CD14-positive monocyte (primary cell): ENCODE data around the gene SMARCD2. TPM values are rescaled to one million over a fixed set of nuclear protein-coding genes. Genes with fewer than 3 reads are reported as not detected.

Source experiments
- DNase-seq, 3 donors: peaks; one replicate each; pipeline ENCODE4 v3.0.0-alpha.2; 2011 to 2022
- H2AFZ ChIP-seq: 2 replicates; pipeline ENCODE4 v1.6.0; 2012; ENCODE audit warnings: mild to moderate bottlenecking, low read depth, low read length, inconsistent platforms; ENCODE audit not compliant: insufficient read depth, poor library complexity, severe bottlenecking
- H3K27ac ChIP-seq, 2 donors: 1 replicate in 1 of 2; 2 replicates in 1 of 2; pipeline ENCODE4 v1.5.1; 2012 to 2013; ENCODE audit warnings: low read length in 2 of 2, control low read depth in 1 of 2, inconsistent platforms in 1 of 2, low read depth in 1 of 2, mild to moderate bottlenecking in 1 of 2
- H3K27me3 ChIP-seq, 2 donors: one replicate each; pipeline versions ENCODE4 v1.6.0 to v1.6.1; 2011 to 2013; ENCODE audit warnings: low read length in 2 of 2; ENCODE audit not compliant: control insufficient read depth in 2 of 2, insufficient read depth in 2 of 2
- H3K36me3 ChIP-seq, 2 donors: replicated peaks in 1 of 2; 1 replicate in 1 of 2; 2 replicates in 1 of 2; pipeline versions ENCODE4 v1.5.1 to v1.6.1; 2012 to 2013; ENCODE audit warnings: low read length in 2 of 2, control low read depth in 1 of 2, inconsistent platforms in 1 of 2, mild to moderate bottlenecking in 1 of 2; ENCODE audit not compliant: insufficient read depth in 2 of 2, control insufficient read depth in 1 of 2
- H3K4me1 ChIP-seq, 2 donors: 1 replicate in 1 of 2; 2 replicates in 1 of 2; pipeline versions ENCODE4 v1.5.1 to v1.6.1; 2012 to 2013; ENCODE audit warnings: low read length in 2 of 2, control low read depth in 1 of 2, inconsistent platforms in 1 of 2, mild to moderate bottlenecking in 1 of 2, moderate library complexity in 1 of 2; ENCODE audit not compliant: insufficient read depth in 2 of 2, control insufficient read depth in 1 of 2
- H3K4me2 ChIP-seq: replicated peaks from 2 replicates; pipeline ENCODE3; 2012; ENCODE audit warnings: low read length, moderate library complexity, mild to moderate bottlenecking; ENCODE audit not compliant: poor library complexity, severe bottlenecking; ENCODE audit errors: extremely low read depth
- H3K4me3 ChIP-seq, 3 experiments: fragments of 200-600 bp in 1 of 3; sonication (generic) in 1 of 3; replicated peaks in 1 of 3; 1 replicate in 2 of 3; 2 replicates in 1 of 3; pipeline ENCODE4 v1.5.1; 2011 to 2013; ENCODE audit warnings: low read length in 3 of 3, mild to moderate bottlenecking in 3 of 3, control low read depth in 2 of 3, low read depth in 2 of 3, inconsistent platforms in 1 of 3, moderate library complexity in 1 of 3
- H3K79me2 ChIP-seq: 2 replicates; pipeline ENCODE4 v1.6.0; 2012; ENCODE audit warnings: mild to moderate bottlenecking, control low read depth, inconsistent platforms, low read length, moderate library complexity; ENCODE audit not compliant: insufficient read depth
- H3K9ac ChIP-seq: 2 replicates; pipeline ENCODE4 v1.6.0; 2017; ENCODE audit warnings: low read length, mild to moderate bottlenecking; ENCODE audit not compliant: insufficient read depth, poor library complexity, severe bottlenecking
- H3K9me3 ChIP-seq, 2 donors: replicated peaks in 1 of 2; 1 replicate in 1 of 2; 2 replicates in 1 of 2; pipeline versions ENCODE4 v1.5.1 to v1.6.1; 2012 to 2013; ENCODE audit warnings: low read length in 2 of 2, control low read depth in 1 of 2; ENCODE audit not compliant: control insufficient read depth in 1 of 2, insufficient read depth in 1 of 2
- H4K20me1 ChIP-seq: 2 replicates; pipeline ENCODE4 v1.6.0; 2012; ENCODE audit warnings: mild to moderate bottlenecking, low read length, control low read depth, moderate library complexity; ENCODE audit not compliant: insufficient read depth
- H3K27ac Mint-ChIP-seq, 7 donors: one replicate each; pipeline ENCODE4 v1.8.0; 2020; ENCODE audit warnings: mild to moderate bottlenecking in 7 of 7, mixed read lengths in 7 of 7, moderate library complexity in 6 of 7, inconsistent platforms in 2 of 7
- H3K27me3 Mint-ChIP-seq, 3 donors: one replicate each; pipeline ENCODE4 v1.8.0; 2021 to 2022; ENCODE audit warnings: low read depth in 3 of 3, mild to moderate bottlenecking in 3 of 3, mixed read lengths in 3 of 3, moderate library complexity in 3 of 3, inconsistent platforms in 1 of 3
- H3K36me3 Mint-ChIP-seq, 2 donors: one replicate each; pipeline ENCODE4 v1.8.0; 2020; ENCODE audit warnings: mixed read lengths in 2 of 2, inconsistent platforms in 1 of 2, mild to moderate bottlenecking in 1 of 2
- H3K4me1 Mint-ChIP-seq: one replicate; pipeline ENCODE4 v1.8.0; 2020; ENCODE audit warnings: mild to moderate bottlenecking, mixed read lengths
- H3K4me3 Mint-ChIP-seq, 2 donors: one replicate each; pipeline ENCODE4 v1.8.0; 2020; ENCODE audit warnings: mild to moderate bottlenecking in 2 of 2, mixed read lengths in 2 of 2, moderate library complexity in 1 of 2
- H3K9me3 Mint-ChIP-seq, 7 donors: one replicate each; pipeline ENCODE4 v1.8.0; 2020 to 2022; ENCODE audit warnings: mixed read lengths in 7 of 7, mild to moderate bottlenecking in 6 of 7, moderate library complexity in 6 of 7, inconsistent platforms in 2 of 7
- CTCF ChIP-seq: fragments of 200-600 bp; IDR thresholded peaks from one replicate; pipeline ENCODE4 v1.8.0; 2022; ENCODE audit warnings: antibody characterized with exemption, mild to moderate bottlenecking
- WGBS: methylation state at CpG from one replicate; pipeline ENCODE4 v1.1.5; 2013; ENCODE audit warnings: missing lambda C conversion rate; ENCODE audit not compliant: insufficient coverage; 5-methylcytosine and 5-hydroxymethylcytosine counted together
- intact Hi-C, 2 donors: fragments of 100-400 bp; cut with micrococcal nuclease; formaldehyde crosslinking; loops; one replicate each; pipeline versions ENCODE4 v1.15.0 to v1.15.1; 2023
- polyA plus RNA-seq, 3 donors: library from polyadenylated mRNA; depleted of rRNA in 1 of 3; unstranded in 2 of 3; stranded (reverse) in 1 of 3; fragments of 300-500 nt in 2 of 3; fragments of >200 nt in 1 of 3; fragmentation: Illumina TruSeq in 2 of 3; gene quantifications; 1 replicate in 2 of 3; 2 replicates in 1 of 3; pipeline ENCODE4 v1.2.3, GENCODE V29; 2012 to 2021

The SMARCD2 gene
- polyA plus RNA-seq, 3 donors, result 60.2 to 77.9 (median 64.0) TPM

- H3K4me3 ChIP-seq, result no peak overlapping the region
- Mint-ChIP-seq H3K27ac (no peak overlapping the region), H3K36me3 (peaks cover 0 to 4% of the 10 kb centered on the region in 2 donors), H3K4me3 (no peak overlapping the region), H3K4me1 (peaks cover 5% of the 10 kb centered on the region), H3K9me3 (peaks cover 0 to 11% (median 5%) of the 10 kb centered on the region in 7 donors), H3K27me3 (peaks cover 5 to 11% (median 9%) of the 10 kb centered on the region in 3 donors)
- peaks cover 5 to 9% of the 10 kb centered on the region in 2 donors for H3K4me1 ChIP-seq
- no CpG with 5 or more reads among the region's 2 CpGs for WGBS
- H3K27me3 ChIP-seq, result no peaks in the 10 kb centered on the region
- DNase-seq, result no peak
- no peaks in the 10 kb centered on the region for H3K36me3 ChIP-seq
- intact Hi-C loops, result no loop called here
- no peaks in the 10 kb centered on the region for H3K79me2 ChIP-seq
- H4K20me1 ChIP-seq, result no peaks in the 10 kb centered on the region
- peaks cover 0 to 5% of the 10 kb centered on the region in 2 donors for H3K9me3 ChIP-seq
- TF ChIP-seq CTCF, result no peak
- no peak overlapping the region for H2AFZ ChIP-seq
- no peak overlapping the region for H3K9ac ChIP-seq
- no peak overlapping the region for H3K27ac ChIP-seq
- no peak overlapping the region for H3K4me2 ChIP-seq
Observed at GRCh38 chr17:63853260-63853659, 10.8 kb upstream of the SMARCD2 start.

- TF ChIP-seq CTCF, result no peak
- Mint-ChIP-seq H3K4me1 (peaks cover 8% of the 10 kb centered on the region), H3K4me3 (no peak overlapping the region), H3K9me3 (peaks cover 3 to 14% (median 10%) of the 10 kb centered on the region in 7 donors), H3K36me3 (peaks cover 0 to 11% of the 10 kb centered on the region in 2 donors), H3K27ac (no peak overlapping the region), H3K27me3 (peaks cover 5 to 13% (median 6%) of the 10 kb centered on the region in 3 donors)
- intact Hi-C loops, result no loop called here
- H3K27ac ChIP-seq, result no peak overlapping the region
- no peak overlapping the region for H3K4me2 ChIP-seq
- DNase-seq, result no peak
- 100% methylated on average over 1 of the region's 9 CpGs for WGBS
- H3K9ac ChIP-seq, result no peak overlapping the region
- H2AFZ ChIP-seq, result no peak overlapping the region
- no peak overlapping the region for H3K4me3 ChIP-seq
- peaks cover 0 to 6% of the 10 kb centered on the region in 2 donors for H3K9me3 ChIP-seq
- peaks cover 5 to 9% of the 10 kb centered on the region in 2 donors for H3K4me1 ChIP-seq
- no peaks in the 10 kb centered on the region for H3K27me3 ChIP-seq
- no peaks in the 10 kb centered on the region for H4K20me1 ChIP-seq
- H3K79me2 ChIP-seq, result no peaks in the 10 kb centered on the region
- H3K36me3 ChIP-seq, result no peaks in the 10 kb centered on the region
Observed at GRCh38 chr17:63850401-63850800, 7.9 kb upstream of the SMARCD2 start.
